ENCODE measurements around the gene ITPKB.

DNA sequence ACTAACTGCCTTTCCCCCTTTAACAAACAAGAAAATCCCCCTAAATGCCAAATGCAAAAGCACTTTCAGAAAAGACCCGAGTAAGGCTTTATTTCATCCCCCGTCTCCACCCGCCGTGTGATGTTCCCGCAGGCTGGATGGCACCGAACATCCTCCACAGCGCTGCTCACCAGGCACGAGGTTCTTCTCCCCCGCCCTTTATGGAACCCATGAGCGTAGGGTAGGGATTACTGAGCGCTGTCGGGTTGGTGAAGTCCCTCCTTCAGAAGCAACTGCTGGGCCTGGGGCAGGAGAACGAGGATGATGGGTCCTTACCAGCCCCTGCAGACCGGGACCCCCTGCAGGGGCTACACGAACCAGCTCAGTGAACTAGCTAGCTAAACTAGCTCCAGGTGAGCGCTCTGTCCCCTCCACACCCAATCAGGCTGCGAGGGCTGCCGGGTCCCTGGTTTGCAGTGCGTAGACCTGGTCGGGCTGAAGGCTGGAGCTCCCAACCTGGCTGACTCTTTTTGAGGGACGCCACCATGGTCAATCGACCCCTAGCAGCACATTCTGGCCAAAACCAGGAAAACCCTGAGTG lies 80.4 kb downstream of the ITPKB start:
- TF ChIP-seq, protein P1, sequence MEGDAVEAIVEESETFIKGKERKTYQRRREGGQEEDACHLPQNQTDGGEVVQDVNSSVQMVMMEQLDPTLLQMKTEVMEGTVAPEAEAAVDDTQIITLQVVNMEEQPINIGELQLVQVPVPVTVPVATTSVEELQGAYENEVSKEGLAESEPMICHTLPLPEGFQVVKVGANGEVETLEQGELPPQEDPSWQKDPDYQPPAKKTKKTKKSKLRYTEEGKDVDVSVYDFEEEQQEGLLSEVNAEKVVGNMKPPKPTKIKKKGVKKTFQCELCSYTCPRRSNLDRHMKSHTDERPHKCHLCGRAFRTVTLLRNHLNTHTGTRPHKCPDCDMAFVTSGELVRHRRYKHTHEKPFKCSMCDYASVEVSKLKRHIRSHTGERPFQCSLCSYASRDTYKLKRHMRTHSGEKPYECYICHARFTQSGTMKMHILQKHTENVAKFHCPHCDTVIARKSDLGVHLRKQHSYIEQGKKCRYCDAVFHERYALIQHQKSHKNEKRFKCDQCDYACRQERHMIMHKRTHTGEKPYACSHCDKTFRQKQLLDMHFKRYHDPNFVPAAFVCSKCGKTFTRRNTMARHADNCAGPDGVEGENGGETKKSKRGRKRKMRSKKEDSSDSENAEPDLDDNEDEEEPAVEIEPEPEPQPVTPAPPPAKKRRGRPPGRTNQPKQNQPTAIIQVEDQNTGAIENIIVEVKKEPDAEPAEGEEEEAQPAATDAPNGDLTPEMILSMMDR (IDR thresholded peaks at IDR 0.05) = no peak
- TF ChIP-seq EZH2phosphoT487 (IDR thresholded peaks at IDR 0.05; ENCODE audit: borderline replicate concordance, low read depth) = no peak
